ENCODE measurements around the gene NEO1.
"Not testable (repeated sequence)": the region's sequence is repeated elsewhere in the genome, so short reads cannot be mapped to it uniquely, and the experiment has no call there.

The NEO1 gene

DNA sequence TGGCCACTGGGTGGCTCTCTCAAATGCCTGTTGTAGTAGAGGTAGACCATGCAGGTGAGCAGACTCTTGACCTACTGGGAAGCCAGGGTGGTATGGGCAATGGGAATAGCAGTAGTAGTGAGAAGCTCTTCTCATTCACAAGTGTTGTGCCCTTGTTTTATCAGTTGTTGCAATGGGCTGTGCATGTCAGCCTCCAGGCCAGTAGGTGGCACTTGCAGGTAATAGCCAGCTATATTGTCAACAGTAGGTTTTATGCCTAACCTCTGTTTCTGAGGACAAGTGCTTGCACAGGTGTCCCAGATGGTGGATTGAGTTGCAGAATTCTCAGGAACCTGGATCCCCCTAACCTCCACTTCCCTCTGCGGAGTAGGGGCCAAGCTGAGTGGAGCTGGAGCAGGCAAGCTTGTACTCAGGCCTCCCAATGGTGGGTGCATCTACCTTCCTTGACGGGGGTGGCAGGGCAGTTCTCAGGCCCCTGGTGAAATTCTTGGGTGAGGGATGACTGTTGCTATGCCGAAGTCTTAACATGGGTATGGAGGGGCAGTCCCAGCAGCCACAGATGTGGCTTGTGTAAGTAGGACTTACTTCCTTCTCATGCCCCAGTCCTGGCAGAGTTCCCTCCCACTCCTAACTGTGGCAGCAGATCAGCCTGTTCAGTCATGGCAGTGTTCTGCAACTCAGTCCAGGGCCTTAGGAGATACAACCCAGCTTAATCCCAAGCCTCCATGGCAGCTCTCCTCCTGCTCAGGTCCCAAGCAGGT, 104.3 kb downstream of the NEO1 start:
- H3K4me2 ChIP-seq (ENCODE audit: low read depth, low read length) = no peak overlapping the region

DNA sequence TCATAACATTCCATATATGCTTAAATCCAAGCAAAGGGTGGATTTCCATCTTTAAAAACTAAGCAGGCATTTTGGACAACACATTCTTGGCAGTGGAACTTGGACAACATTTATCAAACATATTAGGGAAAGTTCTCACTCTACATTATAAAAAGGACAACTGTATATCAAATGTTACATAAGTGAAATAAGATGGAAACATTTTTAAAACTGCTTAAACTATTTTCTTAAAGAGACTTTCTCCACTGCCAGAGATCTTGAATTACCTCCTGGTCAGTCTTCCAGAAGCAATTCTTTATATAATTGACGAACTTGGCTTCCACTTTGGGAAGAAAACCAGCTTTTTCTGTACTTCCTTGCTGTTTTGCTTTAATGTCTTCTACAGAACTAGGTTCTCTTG, 109.3 kb downstream of the NEO1 start:
- Histone ChIP-seq H3K9me3 (replicated peaks; ENCODE audit: insufficient read depth, low read length) (no peaks in the 10 kb centered on the region), H3K4me2 (ENCODE audit: low read depth, low read length) (no peak overlapping the region), H4K20me1 (ENCODE audit: insufficient read depth, low read length) (no peaks in the 10 kb centered on the region), H2AFZ (ENCODE audit: low read length) (no peak overlapping the region), H3K79me2 (ENCODE audit: low read length) (no peaks in the 10 kb centered on the region), H3K4me3 (ENCODE audit: low read length) (no peak overlapping the region), H3K27me3 (replicated peaks; ENCODE audit: insufficient read depth, low read length) (no peaks in the 10 kb centered on the region), H3K36me3 (replicated peaks; ENCODE audit: insufficient read depth, low read length) (no peaks in the 10 kb centered on the region; the same call in 1 of the 2 replicates), H3K9ac (ENCODE audit: low read length) (no peak overlapping the region), H3K27ac (ENCODE audit: low read length) (no peak overlapping the region), H3K4me1 (ENCODE audit: low read length) (no peaks in the 10 kb centered on the region), H3K9me2 (replicated peaks; ENCODE audit: insufficient read depth, low read length) (no peaks in the 10 kb centered on the region), H3F3A (ENCODE audit: insufficient read depth, low read length) (no peaks in the 10 kb centered on the region)
- no peak for DNase-seq
- TF ChIP-seq EZH2phosphoT487 (IDR thresholded peaks at IDR 0.05; ENCODE audit: low read length) = no peak
- no peak for TF ChIP-seq EZH2 (optimal IDR thresholded peaks at IDR 0.05; ENCODE audit: low read depth, low read length)
- TF ChIP-seq, protein P1, sequence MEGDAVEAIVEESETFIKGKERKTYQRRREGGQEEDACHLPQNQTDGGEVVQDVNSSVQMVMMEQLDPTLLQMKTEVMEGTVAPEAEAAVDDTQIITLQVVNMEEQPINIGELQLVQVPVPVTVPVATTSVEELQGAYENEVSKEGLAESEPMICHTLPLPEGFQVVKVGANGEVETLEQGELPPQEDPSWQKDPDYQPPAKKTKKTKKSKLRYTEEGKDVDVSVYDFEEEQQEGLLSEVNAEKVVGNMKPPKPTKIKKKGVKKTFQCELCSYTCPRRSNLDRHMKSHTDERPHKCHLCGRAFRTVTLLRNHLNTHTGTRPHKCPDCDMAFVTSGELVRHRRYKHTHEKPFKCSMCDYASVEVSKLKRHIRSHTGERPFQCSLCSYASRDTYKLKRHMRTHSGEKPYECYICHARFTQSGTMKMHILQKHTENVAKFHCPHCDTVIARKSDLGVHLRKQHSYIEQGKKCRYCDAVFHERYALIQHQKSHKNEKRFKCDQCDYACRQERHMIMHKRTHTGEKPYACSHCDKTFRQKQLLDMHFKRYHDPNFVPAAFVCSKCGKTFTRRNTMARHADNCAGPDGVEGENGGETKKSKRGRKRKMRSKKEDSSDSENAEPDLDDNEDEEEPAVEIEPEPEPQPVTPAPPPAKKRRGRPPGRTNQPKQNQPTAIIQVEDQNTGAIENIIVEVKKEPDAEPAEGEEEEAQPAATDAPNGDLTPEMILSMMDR (IDR thresholded peaks at IDR 0.05; ENCODE audit: low read length) = no peak

More for the DNA sequence above, 104.3 kb downstream of the NEO1 start:
- no peaks in the 10 kb centered on the region for H3K36me3 ChIP-seq (replicated peaks; ENCODE audit: insufficient read depth, low read length)
- no peak overlapping the region for H3K9ac ChIP-seq (ENCODE audit: low read length)
- H3K9me3 ChIP-seq (replicated peaks; ENCODE audit: insufficient read depth, low read length) = no peaks in the 10 kb centered on the region
- TF ChIP-seq EZH2 (optimal IDR thresholded peaks at IDR 0.05; ENCODE audit: low read depth, low read length) (no peak), EZH2phosphoT487 (IDR thresholded peaks at IDR 0.05; ENCODE audit: low read length) (no peak)
- no peak overlapping the region for H3K27ac ChIP-seq (ENCODE audit: low read length)
- DNase-seq = no peak
- no peaks in the 10 kb centered on the region for H3K9me2 ChIP-seq (replicated peaks; ENCODE audit: insufficient read depth, low read length)
- H3F3A ChIP-seq (ENCODE audit: insufficient read depth, low read length) = no peaks in the 10 kb centered on the region
- H4K20me1 ChIP-seq (ENCODE audit: insufficient read depth, low read length) = no peaks in the 10 kb centered on the region
- H3K27me3 ChIP-seq (replicated peaks; ENCODE audit: insufficient read depth, low read length) = no peaks in the 10 kb centered on the region
- no peaks in the 10 kb centered on the region for H3K79me2 ChIP-seq (ENCODE audit: low read length)
- H2AFZ ChIP-seq (ENCODE audit: low read length) = no peak overlapping the region
- no peak overlapping the region for H3K4me3 ChIP-seq (ENCODE audit: low read length)
- no peaks in the 10 kb centered on the region for H3K4me1 ChIP-seq (ENCODE audit: low read length)

DNA sequence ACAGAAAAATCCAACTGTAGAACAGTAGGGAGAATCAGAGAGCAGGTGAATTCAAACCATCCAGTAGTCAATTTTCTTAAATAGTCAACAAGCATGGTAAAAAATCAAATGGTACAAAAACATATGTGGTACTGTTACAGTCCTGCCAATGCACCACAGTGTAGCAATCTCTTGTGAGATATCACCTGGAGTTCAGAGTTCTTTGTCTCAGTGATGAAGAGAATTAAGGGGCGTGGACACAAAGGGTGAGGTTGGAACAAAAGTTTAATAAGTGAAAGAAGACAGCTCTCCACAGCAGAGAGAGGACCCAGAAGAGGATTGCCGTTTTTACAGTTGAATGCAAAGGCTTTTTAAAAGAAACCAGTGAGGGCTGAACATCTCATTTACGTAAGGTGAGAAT, 113.2 kb downstream of the NEO1 start:
- Histone ChIP-seq H4K20me1 (ENCODE audit: insufficient read depth, low read length) (no peaks in the 10 kb centered on the region), H3K9ac (ENCODE audit: low read length) (no peak overlapping the region), H3K4me2 (ENCODE audit: low read depth, low read length) (no peak overlapping the region), H3K4me3 (ENCODE audit: low read length) (no peak overlapping the region), H2AFZ (ENCODE audit: low read length) (no peak overlapping the region), H3K27me3 (replicated peaks; ENCODE audit: insufficient read depth, low read length) (no peaks in the 10 kb centered on the region), H3K4me1 (ENCODE audit: low read length) (no peaks in the 10 kb centered on the region), H3K36me3 (replicated peaks; ENCODE audit: insufficient read depth, low read length) (no peaks in the 10 kb centered on the region; the same call in 1 of the 2 replicates), H3K9me2 (replicated peaks; ENCODE audit: insufficient read depth, low read length) (no peaks in the 10 kb centered on the region), H3K79me2 (ENCODE audit: low read length) (no peaks in the 10 kb centered on the region), H3K27ac (ENCODE audit: low read length) (no peak overlapping the region), H3K9me3 (replicated peaks; ENCODE audit: insufficient read depth, low read length) (no peaks in the 10 kb centered on the region), H3F3A (ENCODE audit: insufficient read depth, low read length) (no peaks in the 10 kb centered on the region)
- no peak for TF ChIP-seq EZH2phosphoT487 (IDR thresholded peaks at IDR 0.05; ENCODE audit: low read length)
- TF ChIP-seq EZH2 (optimal IDR thresholded peaks at IDR 0.05; ENCODE audit: low read depth, low read length) = no peak
- TF ChIP-seq, protein P1 (IDR thresholded peaks at IDR 0.05; ENCODE audit: low read length) = no peak
- no peak for DNase-seq

DNA sequence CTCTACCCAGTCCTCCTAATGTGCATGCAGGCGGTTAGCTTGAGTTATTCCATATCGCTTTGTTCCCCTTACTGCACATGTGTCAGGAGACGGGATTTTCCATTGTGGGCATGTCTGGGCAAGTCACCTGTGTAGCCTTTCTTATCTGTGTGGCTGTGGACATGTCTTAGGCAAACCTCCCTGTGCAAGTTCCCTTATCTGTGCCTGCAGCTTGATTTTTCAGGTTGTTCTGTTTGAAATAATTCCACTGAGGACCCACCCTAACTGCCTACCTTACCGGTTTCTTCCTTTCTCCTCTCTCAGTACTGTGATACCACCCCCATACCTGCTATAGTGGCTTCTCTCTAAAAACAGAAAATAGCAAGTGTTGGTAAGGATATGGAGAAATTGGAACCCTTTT, 113.6 kb downstream of the NEO1 start:
- Histone ChIP-seq H3K36me3 (replicated peaks; ENCODE audit: insufficient read depth, low read length) (no peaks in the 10 kb centered on the region; the same call in 1 of the 2 replicates), H3K9ac (ENCODE audit: low read length) (no peak overlapping the region), H3K27me3 (replicated peaks; ENCODE audit: insufficient read depth, low read length) (no peaks in the 10 kb centered on the region), H2AFZ (ENCODE audit: low read length) (no peak overlapping the region), H3K79me2 (ENCODE audit: low read length) (no peaks in the 10 kb centered on the region), H3K27ac (ENCODE audit: low read length) (no peak overlapping the region), H3K4me1 (ENCODE audit: low read length) (no peaks in the 10 kb centered on the region), H3F3A (ENCODE audit: insufficient read depth, low read length) (no peaks in the 10 kb centered on the region), H3K4me2 (ENCODE audit: low read depth, low read length) (no peak overlapping the region), H3K9me3 (replicated peaks; ENCODE audit: insufficient read depth, low read length) (no peaks in the 10 kb centered on the region), H4K20me1 (ENCODE audit: insufficient read depth, low read length) (no peaks in the 10 kb centered on the region), H3K9me2 (replicated peaks; ENCODE audit: insufficient read depth, low read length) (no peaks in the 10 kb centered on the region), H3K4me3 (ENCODE audit: low read length) (no peak overlapping the region)
- DNase-seq = no peak
- TF ChIP-seq, protein P1 (IDR thresholded peaks at IDR 0.05; ENCODE audit: low read length) = no peak
- TF ChIP-seq EZH2phosphoT487 (IDR thresholded peaks at IDR 0.05; ENCODE audit: low read length) (no peak), EZH2 (optimal IDR thresholded peaks at IDR 0.05; ENCODE audit: low read depth, low read length) (no peak)

DNA sequence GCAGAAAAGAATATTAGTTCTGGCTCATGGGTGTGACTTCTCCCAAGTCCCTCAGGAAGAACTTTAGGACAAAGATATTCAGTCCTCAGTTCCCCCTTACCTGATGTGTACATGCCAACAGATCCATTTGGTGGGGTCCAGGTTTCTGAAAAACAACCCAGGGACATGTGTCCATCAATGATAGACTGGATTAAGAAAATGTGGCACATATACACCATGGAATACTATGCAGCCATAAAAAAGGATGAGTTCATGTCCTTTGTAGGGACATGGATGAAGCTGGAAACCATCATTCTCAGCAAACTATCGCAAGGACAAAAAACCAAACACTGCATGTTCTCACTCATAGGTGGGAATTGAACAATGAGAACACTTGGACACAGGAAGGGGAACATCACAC, 114.4 kb downstream of the NEO1 start:
- not testable (repeated sequence) for H3F3A ChIP-seq (ENCODE audit: insufficient read depth, low read length); H3K9me2 ChIP-seq (replicated peaks; ENCODE audit: insufficient read depth, low read length); H2AFZ ChIP-seq (ENCODE audit: low read length); H3K4me3 ChIP-seq (ENCODE audit: low read length); H3K36me3 ChIP-seq (replicated peaks; ENCODE audit: insufficient read depth, low read length); H4K20me1 ChIP-seq (ENCODE audit: insufficient read depth, low read length); H3K4me2 ChIP-seq (ENCODE audit: low read depth, low read length); H3K4me1 ChIP-seq (ENCODE audit: low read length); H3K9ac ChIP-seq (ENCODE audit: low read length); H3K79me2 ChIP-seq (ENCODE audit: low read length); H3K27me3 ChIP-seq (replicated peaks; ENCODE audit: insufficient read depth, low read length); DNase-seq; H3K9me3 ChIP-seq (replicated peaks; ENCODE audit: insufficient read depth, low read length); H3K27ac ChIP-seq (ENCODE audit: low read length)
